GM08714 (cell line): ENCODE results near the gene CDKAL1.
"Not testable (repeated sequence)": the region's sequence is repeated elsewhere in the genome, so short reads cannot be mapped to it uniquely, and the experiment has no call there.

Experiments
- H3K4me3 ChIP-seq: fragments of 200-500 bp; sonication (Bioruptor generic); 2 replicates; pipeline ENCODE4 v1.5.1; 2014; ENCODE audit warnings: mild to moderate bottlenecking, low read length, inconsistent platforms
- ZNF274 ChIP-seq: IDR thresholded peaks from 2 replicates; pipeline ENCODE4 v1.6.1; 2012; ENCODE audit warnings: mild to moderate bottlenecking, low read depth, low read length

The CDKAL1 gene

DNA sequence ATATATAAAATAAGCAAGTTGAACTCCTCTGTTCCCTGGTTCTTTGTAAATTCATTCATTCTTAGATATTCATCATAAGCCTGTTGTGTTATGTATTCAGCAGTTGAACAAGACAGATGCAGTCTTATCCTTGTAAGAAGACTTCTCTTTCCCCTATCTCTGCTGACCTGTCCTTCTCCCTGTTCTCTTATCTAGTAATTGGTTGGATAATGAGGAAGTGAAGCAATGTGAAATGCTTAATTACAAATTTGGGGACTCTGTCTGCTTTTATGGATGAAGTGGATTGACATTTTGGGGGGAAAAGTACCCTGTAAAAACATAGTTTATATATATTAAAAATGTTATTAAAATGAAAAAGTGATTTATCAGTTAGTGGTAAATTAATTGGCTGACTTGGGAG, 37.0 kb downstream of the CDKAL1 start:
- no peak for TF ChIP-seq ZNF274
- no peak overlapping the region for H3K4me3 ChIP-seq

DNA sequence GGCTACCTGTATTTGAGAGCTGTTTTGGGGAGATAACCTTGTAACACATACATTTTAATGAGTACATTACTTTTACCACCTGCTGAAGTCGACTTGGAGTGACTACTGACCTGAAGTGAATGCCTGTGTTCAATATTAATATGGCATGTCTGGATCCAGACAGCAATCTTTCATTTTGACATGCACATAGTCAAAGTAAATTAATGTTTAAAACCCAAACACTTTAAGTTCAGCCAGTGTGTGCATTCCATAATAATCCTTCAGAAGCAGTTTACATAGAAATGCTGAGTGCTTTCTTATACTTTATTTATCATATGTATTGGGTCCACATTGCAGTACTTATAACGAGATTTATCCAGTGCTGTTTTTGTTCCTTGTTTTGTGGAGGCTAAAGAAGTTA, 38.0 kb downstream of the CDKAL1 start:
- H3K4me3 ChIP-seq = no peak overlapping the region
- TF ChIP-seq ZNF274 = no peak

DNA sequence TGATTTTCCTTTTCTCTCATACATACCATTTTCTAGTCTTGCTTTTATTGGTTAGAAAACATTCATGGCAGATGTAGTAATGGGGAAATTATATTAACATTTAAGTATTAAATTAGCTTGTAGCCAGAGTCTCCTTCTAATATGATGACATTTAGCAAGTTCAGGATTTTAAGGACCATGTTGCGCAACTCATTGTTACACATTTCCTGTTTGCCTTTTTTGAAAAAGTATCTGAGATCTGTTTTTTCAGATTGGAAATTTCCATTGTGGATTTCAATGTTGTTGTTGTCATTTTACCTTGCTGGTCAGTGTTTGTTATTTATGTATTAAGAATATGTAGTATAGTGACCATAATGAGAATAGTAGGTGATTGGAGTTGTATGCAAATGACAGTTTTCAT, 38.7 kb downstream of the CDKAL1 start:
- no peak for TF ChIP-seq ZNF274
- no peak overlapping the region for H3K4me3 ChIP-seq

DNA sequence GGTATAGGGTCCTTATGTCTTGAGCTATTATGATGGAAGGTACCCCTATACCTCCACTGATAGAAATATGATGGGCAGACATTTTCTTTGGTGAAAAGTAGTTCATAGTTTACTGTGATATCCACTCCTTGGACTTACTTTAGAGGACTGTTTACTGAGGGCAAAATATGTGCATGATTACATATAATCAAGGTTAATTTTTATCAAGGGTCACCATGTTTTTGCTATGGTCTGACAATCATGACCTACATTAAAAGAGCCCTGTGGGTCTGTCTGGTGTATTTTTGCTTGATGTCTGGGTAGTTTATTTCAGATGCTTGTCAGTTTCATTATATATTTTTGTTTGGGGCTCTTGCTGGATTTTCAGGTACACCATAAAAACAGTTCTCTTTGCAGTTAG, 40.1 kb downstream of the CDKAL1 start:
- H3K4me3 ChIP-seq = no peak overlapping the region
- no peak for TF ChIP-seq ZNF274

DNA sequence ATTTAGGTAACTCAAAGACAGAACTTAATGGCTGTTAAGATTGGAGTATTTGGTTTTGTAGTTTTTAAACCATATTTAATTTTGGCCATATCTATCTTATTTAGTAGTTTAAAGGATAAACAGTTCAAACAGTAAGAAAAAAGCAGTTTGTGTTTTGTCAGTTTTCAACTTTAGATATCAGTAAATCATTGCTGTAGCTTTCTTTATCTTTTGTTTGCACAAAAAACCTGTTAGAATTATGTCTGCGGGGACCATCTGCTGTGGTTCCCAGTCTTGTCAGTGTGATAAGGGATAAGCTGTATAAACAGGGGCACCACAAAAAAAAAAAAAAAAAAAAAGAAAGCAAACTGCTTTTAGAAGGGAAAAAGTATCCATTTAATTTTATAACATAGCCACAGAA, 40.9 kb downstream of the CDKAL1 start:
- no peak overlapping the region for H3K4me3 ChIP-seq
- no peak for TF ChIP-seq ZNF274

DNA sequence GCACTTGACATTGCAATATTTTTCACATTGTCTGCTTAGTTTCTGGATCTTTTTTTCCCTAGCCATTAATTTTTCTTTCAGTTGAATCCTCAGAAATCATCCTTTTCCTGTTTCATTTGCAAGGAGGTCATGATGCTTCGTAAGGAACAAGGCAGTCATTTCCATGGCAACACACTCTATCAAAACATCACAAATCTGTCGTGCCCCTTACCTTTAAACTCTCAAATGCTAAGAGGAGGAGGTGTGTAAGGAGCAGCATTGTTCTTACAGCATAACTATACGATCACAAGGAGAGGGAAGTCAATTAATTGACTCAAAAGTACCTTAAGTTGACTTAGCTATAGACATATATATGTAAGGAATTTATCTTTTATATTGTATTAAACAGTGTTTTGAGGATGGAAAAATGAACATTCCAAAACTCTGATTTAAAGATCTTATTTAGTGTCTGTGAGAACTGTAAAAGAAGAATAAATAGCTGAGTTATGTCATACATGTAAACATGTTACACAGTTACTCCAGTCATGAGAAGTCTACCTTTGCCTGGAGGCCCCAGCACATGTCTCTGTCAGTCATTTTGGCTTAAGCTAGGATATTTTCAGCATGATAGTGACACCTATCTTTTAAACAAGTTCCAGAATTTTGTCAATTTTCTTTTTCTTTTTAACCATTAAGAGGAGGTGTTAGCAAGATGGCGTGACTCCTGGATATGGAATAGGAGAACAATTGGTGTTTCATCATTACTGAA, 41.6 kb downstream of the CDKAL1 start:
- no peak for TF ChIP-seq ZNF274

DNA sequence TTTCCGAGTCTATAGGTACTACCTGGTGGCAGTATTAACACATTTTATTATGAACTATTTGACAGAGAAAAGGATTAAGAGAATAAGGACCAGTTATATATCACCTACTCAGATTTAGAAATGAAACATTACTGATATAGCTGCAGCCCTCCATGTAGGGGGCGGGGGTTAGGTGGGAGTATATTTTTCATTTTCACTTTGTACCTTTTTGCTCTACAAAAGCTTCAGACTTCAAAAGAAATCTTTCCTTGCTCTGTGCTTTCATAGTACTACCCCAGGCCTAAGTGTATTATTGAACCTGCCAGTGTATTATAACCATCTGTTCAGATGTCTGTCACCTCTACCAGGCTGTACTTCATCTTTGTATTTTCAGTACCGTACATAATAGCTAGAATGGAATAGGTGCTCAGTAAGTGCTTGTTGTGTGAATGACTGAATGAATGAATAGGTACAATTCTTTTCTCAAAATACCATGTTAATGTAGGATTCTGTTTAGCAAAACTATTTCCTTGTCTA, 43.0 kb downstream of the CDKAL1 start:
- TF ChIP-seq ZNF274 = no peak
- no peak overlapping the region for H3K4me3 ChIP-seq

More for the DNA sequence above, 41.6 kb downstream of the CDKAL1 start:
- H3K4me3 ChIP-seq = no peak overlapping the region

DNA sequence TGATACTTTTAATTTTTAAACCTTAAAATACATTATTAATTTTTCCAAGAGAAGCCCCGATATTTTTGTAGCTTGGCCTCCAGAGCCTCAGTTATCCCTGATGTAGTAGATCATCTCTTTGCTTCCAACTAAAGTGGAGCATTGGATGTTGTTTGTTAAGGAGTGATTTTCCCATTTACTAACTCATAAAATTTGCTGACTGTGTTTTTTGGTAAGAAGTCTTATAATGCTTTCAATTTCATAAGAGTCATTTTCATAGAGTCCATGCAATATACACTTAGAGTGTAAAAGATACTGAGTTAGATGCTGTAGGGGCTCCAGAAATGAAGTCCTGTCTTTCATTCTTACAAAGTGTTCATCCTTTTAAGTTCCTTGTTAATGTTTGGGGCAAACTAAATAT, 46.8 kb downstream of the CDKAL1 start:
- no peak overlapping the region for H3K4me3 ChIP-seq
- no peak for TF ChIP-seq ZNF274

DNA sequence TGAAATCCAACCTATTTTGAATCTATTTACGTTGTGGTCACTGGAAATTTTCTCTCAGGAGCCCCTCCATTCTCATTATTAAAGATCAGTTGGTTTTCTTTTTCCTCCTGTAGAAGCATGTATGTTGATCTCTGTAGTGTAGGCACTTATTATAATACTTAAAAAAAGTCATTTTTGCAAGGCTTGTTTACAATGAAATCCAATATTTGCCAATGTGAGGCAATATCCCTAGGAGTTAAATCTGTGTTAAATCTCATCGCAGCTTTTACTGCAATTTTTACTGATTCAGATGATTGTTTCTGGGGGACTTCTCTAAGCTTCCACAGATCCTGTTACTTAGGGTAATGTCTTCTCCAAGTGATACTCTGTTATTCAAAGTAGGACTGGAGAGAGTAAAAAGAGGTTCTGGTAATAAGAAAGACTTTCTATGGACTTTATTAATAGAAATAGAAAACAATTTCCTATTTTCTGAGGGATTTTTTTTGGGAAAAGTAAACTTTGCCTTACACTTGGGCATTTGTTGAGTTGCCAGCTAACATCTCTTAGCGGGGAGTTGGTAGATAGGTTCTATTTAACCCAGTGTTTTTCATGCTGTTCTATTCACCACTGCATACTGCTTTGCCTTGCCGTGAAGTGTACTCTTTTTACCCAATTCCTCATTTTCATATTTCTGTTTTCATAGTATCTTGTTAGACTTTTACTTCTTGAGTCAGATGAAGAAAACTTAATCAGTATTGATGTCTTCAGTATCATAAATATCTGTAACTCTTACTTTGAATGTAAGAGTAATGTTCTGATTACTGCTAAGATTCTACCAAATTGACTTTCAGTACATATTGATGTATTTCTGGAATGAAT, 48.6 kb downstream of the CDKAL1 start:
- no peak for TF ChIP-seq ZNF274
- H3K4me3 ChIP-seq = no peak overlapping the region

DNA sequence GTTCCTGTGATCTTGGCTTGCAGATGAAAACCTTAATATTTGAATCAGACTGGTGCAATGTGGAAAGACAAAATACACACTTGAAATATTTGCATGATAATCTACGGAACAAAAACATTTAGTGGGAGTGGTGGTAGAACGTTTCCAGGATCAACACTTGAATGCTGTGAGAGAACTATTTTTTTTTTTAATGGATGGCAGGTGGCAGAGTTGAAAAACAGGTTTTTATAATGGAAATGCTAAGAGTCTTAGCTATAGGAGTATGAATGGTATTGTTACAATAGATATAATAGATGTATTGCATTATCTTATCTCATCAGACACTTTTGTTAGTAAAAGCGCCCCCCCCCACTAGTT, 49.2 kb downstream of the CDKAL1 start:
- TF ChIP-seq ZNF274 = no peak
- H3K4me3 ChIP-seq = no peak overlapping the region

DNA sequence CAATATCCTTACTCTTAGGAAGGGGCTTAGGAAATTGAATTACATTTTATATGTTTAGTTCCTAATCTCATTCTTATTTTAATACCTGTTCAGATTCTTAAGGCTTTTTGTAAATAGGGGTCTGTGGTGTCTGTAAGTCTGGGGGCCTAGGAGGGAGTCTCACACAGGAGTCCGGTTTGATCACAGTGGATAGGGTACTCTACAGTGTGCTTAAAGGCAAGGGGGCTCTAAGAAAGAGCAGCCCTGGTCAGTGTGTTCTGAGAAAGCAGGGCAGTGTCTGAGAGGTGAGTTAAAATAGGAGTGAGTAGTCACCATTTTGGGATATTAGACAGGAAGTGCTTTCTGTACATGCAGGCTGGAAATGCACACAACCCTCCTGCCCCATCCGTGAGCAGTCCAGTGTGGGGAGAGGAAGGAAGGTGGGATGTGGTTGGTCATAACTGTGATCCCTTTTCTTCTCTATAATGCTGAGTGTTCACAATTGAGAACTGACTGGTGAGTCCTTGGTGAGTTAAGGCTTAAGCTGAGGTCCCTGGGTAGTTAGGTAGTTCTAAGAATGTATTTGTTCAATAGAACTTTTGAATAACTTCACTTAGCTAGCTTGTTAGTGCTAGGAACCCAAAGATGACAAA, 50.0 kb downstream of the CDKAL1 start:
- no peak for TF ChIP-seq ZNF274
- H3K4me3 ChIP-seq = no peak overlapping the region

DNA sequence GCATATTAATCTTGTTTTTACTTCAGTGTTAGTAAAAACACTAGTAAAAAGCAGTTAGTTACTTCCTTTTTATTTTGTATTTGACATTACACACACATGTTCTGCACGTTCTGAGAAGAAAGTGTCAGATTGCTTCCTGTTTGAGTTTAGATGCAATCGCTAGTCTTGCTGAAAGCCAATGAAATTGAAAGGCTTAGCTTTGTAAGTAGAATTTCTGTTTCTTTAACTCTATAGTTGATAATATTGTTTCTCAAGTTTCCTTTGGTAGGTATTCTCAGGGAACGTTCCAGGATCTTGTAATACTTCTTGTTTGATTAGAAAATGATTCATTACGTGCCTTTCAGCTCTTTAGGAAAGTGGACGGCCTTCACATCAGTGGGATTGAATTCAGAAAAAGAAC, 55.0 kb downstream of the CDKAL1 start:
- H3K4me3 ChIP-seq = no peak overlapping the region
- TF ChIP-seq ZNF274 = no peak

DNA sequence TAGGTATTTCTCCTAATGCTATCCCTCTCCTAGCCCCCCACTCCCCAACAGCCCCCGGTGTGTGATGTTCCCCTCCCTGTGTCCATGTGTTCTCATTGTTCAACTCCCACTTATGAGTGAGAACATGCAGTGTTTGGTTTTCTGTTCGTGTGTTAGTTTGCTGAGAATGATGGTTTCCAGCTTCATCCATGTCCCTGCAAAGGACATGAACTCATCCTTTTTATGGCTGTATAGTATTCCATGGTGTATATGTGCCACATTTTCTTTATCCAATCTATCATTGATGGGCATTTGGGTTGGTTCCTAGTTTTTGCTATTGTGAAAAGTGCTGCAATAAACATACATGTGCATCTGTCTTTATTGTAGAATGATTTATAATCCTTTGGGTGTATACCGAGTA, 56.2 kb downstream of the CDKAL1 start:
- H3K4me3 ChIP-seq = not testable (repeated sequence)

DNA sequence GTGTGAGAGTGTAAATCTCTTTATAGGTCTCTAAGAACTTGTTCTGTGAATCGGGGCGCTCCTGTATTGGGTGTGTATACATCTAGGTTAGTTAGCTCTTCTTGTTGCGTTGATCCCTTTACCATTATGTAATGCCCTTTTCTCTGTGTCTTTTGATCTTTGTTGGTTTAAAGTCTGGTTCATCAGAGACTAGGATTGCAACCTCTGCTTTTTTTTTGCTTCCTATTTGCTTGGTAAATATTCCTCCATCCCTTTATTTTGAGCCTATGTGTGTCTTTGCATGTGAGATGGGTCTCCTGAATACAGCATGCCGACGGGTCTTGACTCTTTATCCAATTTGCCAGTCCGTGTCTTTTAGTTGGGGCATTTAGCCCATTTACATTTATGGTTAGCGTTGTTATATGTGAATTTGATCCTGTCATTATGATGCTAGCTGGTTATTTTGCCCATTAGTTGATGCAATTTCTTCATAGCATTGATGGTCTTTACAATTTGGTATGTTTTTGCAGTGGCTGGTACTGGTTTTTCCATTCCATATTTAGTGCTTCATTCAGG, 60.1 kb downstream of the CDKAL1 start:
- H3K4me3 ChIP-seq = not testable (repeated sequence)
